Glutamatergic neuron (in vitro differentiated cells): ENCODE data around the gene REN. TPM values are rescaled to one million over a fixed set of nuclear protein-coding genes. Genes with fewer than 3 reads are reported as not detected.

Experiments used
- DNase-seq: peaks from one replicate; pipeline ENCODE4 v3.0.0; 2022
- H3K27ac Mint-ChIP-seq: one replicate; pipeline ENCODE4 v1.8.0; 2020; ENCODE audit warnings: mild to moderate bottlenecking, mixed read lengths, inconsistent platforms; ENCODE audit not compliant: unreplicated experiment
- H3K27me3 Mint-ChIP-seq: one replicate; pipeline ENCODE4 v1.8.0; 2020; ENCODE audit warnings: mild to moderate bottlenecking, moderate library complexity, mixed read lengths, inconsistent platforms; ENCODE audit not compliant: unreplicated experiment
- H3K36me3 Mint-ChIP-seq: one replicate; pipeline ENCODE4 v1.8.0; 2020; ENCODE audit warnings: mild to moderate bottlenecking, mixed read lengths, inconsistent platforms; ENCODE audit not compliant: unreplicated experiment
- H3K4me1 Mint-ChIP-seq: one replicate; pipeline ENCODE4 v1.8.0; 2020; ENCODE audit warnings: mild to moderate bottlenecking, low read depth, mixed read lengths, inconsistent platforms; ENCODE audit not compliant: unreplicated experiment
- H3K4me3 Mint-ChIP-seq: one replicate; pipeline ENCODE4 v1.8.0; 2020; ENCODE audit warnings: mild to moderate bottlenecking, mixed read lengths, inconsistent platforms; ENCODE audit not compliant: unreplicated experiment
- H3K9me3 Mint-ChIP-seq: one replicate; pipeline ENCODE4 v1.8.0; 2020; ENCODE audit warnings: mild to moderate bottlenecking, moderate library complexity, mixed read lengths, inconsistent platforms; ENCODE audit not compliant: unreplicated experiment
- CTCF ChIP-seq: fragments of 200-600 bp; sonication (generic); IDR thresholded peaks from one replicate; pipeline ENCODE4 v1.5.0; 2021; ENCODE audit not compliant: partially characterized antibody, unreplicated experiment
- total RNA-seq: library from RNA; stranded (reverse); fragmentation: NEBNext Ultra II Directional; extraction: Animal tissue kit (Norgen Biotek cat#: 25700); gene quantifications from one replicate; pipeline ENCODE4 v1.2.1, GENCODE V29; 2021; ENCODE audit not compliant: unreplicated experiment

REN gene
- total RNA-seq, 1 donor from 2014 or later = not detected

DNA sequence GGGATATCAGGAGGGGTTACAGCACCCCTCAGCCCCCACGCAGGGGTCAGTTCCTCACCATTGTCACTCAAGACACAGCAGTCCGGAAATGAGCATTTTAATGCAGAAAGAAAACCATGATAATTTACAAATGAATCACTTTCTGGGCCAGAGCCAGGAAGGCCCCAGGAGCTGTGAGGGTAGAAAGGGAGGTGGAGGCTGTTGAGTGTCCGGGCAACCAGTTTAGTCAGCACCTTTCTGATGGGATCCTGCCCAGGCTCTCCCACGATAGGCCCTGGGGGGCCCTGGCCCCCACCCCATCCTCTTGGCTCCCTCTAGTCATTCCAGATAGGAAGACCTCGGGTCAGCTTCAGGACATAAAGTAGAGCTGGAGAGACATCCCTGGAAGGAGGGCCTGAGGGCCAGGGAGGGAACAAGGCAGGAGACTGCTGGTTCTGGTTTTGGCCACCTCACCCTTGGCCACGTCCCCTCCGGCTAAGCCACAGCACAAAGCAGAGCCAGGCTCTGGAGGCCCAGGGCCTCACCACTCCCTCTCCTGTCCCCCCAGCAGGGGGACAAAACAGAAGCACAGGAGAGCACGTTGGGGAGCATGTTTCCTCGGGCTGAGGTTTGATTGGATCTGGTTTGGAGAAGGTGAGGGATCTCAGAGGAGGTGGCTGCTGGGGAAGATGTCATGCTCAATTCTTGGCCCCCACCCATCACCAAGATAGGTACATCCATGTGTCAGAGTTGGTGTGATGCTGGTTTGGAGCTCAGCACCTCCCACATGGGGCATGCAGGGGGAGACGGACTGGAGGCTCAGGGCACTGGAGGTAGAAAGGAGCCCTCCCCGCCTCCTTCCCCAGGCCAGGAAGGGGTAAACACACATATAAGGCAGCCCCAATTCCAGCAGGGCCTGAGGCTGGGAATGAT lies 34.9 kb downstream of the REN start:
- Mint-ChIP-seq H3K4me3 (no peak overlapping the region), H3K36me3 (no peaks in the 10 kb centered on the region), H3K27ac (no peak overlapping the region), H3K27me3 (peaks cover 9% of the 10 kb centered on the region), H3K4me1 (peaks cover 2% of the 10 kb centered on the region), H3K9me3 (peaks cover 3% of the 10 kb centered on the region)
- no peak for DNase-seq
- TF ChIP-seq CTCF = no peak

GRCh38 chr1:204130178-204130577 lies 36.0 kb downstream of the REN start:
- H3K27ac Mint-ChIP-seq = no peak overlapping the region

GRCh38 chr1:204128964-204129896 lies 36.9 kb downstream of the REN start:
- Mint-ChIP-seq H3K4me1 (peaks cover 2% of the 10 kb centered on the region), H3K9me3 (peaks cover 3% of the 10 kb centered on the region), H3K27ac (peak overlapping the region; percentile 33), H3K27me3 (peaks cover 7% of the 10 kb centered on the region), H3K4me3 (peak overlapping the region; percentile 43), H3K36me3 (no peaks in the 10 kb centered on the region)
- TF ChIP-seq CTCF = peak; percentile 97
- peak; percentile 84 for DNase-seq

More at GRCh38 chr1:204130178-204130577, 36.0 kb downstream of the REN start:
- no peak for TF ChIP-seq CTCF
- H3K9me3 Mint-ChIP-seq = peaks cover 3% of the 10 kb centered on the region
- H3K36me3 Mint-ChIP-seq = no peaks in the 10 kb centered on the region
- H3K4me1 Mint-ChIP-seq = peaks cover 2% of the 10 kb centered on the region
- peaks cover 9% of the 10 kb centered on the region for H3K27me3 Mint-ChIP-seq
- no peak overlapping the region for H3K4me3 Mint-ChIP-seq
- DNase-seq = no peak

GRCh38 chr1:204128464-204128963 lies 37.6 kb downstream of the REN start:
- H3K27me3 Mint-ChIP-seq = peaks cover 7% of the 10 kb centered on the region
- TF ChIP-seq CTCF = no peak

More at GRCh38 chr1:204128464-204128963, 37.6 kb downstream of the REN start:
- no peak for DNase-seq
- Mint-ChIP-seq H3K4me1 (peaks cover 2% of the 10 kb centered on the region), H3K4me3 (no peak overlapping the region), H3K9me3 (peaks cover 3% of the 10 kb centered on the region), H3K36me3 (no peaks in the 10 kb centered on the region), H3K27ac (peak overlapping the region; percentile 33)
